GM10266 (cell line): ENCODE measurements around the gene CRADD.
A peak's percentile ranks its signal among the peaks of the same experiment; 100 is the strongest.

Source experiments
- DNase-seq: peaks from one replicate; pipeline ENCODE4 v3.0.0; 2012; ENCODE audit errors: extremely low spot score
- TF ChIP-seq, protein P1 (sequence below): IDR thresholded peaks from 2 replicates; pipeline ENCODE4 v1.5.1; 2012; ENCODE audit warnings: mild to moderate bottlenecking, low read depth; ENCODE audit not compliant: control insufficient read depth, insufficient read depth; ENCODE audit errors: missing control alignments

CRADD gene

DNA sequence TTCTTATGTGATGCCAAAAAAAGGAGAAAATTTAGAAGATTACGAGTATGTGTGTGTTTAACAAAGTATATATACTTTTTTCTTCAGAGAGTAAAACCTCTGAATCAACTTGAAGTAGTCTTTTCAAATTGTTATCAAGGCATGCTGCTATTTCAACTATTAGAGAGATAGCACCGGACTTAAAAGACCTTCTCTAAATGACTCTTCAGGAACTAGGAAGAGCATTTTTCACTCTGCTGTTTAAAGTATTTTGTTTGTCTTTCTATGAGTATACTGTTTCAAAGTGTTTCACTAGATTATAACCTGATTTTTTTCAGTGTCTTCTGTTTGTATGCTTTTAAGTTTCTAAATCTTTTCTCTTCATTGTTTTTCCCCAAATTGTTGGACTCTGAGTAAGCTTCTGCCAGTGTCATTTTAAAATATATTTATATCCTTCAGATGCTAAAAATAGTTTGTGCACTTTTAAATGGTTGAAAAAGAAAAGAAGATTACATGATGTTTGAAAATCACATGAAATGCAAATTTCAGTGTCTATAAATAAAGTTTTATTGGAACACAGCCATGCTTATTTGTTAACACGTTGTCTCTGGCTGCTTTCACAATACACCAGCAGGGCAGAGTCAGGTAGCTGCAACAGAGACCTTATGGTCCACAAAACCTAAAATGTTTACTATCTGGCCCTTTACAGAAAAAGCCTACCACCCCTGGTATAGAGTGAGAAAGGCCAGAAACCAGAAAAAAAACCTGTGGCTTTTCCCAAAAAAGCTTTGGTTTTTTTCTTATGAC is 21.3 kb downstream of the CRADD start:
- TF ChIP-seq, protein P1, sequence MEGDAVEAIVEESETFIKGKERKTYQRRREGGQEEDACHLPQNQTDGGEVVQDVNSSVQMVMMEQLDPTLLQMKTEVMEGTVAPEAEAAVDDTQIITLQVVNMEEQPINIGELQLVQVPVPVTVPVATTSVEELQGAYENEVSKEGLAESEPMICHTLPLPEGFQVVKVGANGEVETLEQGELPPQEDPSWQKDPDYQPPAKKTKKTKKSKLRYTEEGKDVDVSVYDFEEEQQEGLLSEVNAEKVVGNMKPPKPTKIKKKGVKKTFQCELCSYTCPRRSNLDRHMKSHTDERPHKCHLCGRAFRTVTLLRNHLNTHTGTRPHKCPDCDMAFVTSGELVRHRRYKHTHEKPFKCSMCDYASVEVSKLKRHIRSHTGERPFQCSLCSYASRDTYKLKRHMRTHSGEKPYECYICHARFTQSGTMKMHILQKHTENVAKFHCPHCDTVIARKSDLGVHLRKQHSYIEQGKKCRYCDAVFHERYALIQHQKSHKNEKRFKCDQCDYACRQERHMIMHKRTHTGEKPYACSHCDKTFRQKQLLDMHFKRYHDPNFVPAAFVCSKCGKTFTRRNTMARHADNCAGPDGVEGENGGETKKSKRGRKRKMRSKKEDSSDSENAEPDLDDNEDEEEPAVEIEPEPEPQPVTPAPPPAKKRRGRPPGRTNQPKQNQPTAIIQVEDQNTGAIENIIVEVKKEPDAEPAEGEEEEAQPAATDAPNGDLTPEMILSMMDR = no peak
- no peak for DNase-seq

DNA sequence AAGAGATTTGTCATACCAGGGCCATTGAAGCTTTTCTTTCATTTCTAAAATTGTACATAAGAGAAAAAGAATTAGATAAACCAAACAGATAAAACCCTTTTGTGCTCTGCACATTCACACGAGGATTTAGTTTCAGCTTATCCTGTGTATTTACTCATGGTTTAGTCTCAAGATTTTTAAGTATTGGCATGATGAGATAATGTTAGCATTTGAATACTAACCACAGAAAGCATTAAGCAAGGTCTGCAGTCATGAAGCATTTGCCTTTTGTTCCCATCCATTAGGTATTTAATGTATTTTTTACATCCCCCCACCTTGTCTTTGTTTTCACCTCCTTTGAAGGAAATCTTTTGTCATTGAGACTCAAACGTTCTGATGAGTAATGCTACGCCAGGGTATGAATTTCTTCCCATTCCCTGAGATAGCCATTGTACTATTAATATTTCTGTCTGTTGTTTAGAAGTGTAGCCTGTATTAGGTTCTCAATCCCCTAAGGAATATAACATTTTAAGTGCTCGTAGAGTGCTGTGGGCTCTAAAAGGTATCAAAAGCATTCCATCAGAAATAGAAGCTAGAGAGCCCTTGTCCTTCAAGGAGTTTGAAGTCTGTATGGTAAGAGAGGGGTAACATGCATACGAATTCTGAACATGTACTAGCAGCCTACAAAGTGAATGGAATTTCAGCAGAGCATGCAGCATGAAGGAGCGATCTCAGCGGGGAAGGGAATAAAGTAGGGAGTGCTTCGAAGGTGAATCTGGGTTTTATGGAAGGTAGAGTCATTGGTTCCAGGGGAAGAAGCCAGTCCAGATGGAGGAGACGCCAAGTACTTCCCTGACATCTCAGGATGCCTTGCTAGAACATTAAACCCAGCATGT is 22.3 kb downstream of the CRADD start:
- TF ChIP-seq, protein P1 = no peak
- no peak for DNase-seq

DNA sequence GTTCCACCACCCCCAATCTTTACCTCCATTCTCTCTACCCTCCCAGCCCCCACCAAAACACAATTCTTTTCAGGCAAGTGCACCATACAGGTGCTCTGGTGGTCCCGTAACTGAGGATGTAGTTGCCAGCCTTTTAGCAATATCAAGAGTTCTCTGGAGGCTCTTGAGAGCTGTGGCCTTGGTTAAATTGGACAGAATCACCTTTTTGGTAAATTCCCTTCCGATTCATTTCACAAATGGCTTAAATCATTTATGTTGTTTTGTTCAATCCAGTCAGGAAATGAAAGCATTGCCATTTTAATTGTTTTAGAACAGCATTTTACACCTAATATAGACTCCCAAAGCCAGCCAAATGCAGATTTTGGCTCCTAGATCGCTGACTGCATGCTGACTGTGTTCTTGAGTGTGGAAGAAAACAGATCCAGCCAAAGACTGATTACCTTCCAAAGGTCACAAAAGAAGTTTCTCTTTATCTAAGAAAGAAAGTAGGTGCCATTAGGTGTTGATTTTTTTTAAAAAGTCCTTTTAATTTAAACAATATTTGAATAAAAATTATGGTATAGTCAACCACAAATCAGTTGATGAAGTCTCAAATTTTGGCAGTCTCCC is 25.6 kb downstream of the CRADD start:
- DNase-seq = no peak
- TF ChIP-seq, protein P1 = no peak

DNA sequence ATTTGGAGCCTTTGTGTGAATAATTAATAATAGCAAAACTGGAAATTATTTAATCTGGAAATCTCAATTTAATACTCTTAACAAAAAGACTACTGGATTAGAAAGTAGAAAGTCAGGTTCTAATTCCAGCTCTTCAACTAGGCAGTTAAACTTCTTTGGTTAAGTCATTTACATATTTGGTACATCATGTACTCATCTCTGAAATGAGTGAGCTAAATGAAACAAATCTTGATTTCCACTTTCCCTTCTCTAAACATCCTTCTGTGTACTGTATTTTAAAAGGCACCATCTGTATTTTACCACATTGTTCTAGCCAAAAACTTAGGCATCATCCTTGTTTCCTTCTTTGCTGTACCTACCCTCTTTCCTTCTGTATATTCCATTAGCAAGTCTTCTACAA is 26.9 kb downstream of the CRADD start:
- TF ChIP-seq, protein P1 = no peak
- peak; percentile 21 for DNase-seq

DNA sequence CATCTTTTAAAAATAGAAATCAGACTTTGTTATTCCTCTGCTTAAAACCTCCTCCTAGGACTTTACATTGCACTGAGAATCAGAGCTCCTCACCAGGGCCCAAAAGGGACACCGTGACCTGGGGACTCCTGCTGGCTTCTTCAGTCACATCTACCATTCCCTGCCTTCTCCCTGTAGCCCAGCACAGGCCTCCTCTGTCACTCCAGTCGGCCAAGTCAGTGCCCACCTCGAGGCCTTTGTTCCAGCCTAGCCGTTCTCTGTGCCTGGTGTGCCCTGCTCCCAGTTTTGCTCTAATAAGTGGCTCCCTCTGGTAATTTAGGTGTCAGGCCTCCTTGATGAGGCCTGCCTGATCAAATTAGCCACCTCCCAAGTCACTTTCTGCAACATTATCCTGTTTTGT is 27.4 kb downstream of the CRADD start:
- no peak for DNase-seq
- TF ChIP-seq, protein P1 = no peak

DNA sequence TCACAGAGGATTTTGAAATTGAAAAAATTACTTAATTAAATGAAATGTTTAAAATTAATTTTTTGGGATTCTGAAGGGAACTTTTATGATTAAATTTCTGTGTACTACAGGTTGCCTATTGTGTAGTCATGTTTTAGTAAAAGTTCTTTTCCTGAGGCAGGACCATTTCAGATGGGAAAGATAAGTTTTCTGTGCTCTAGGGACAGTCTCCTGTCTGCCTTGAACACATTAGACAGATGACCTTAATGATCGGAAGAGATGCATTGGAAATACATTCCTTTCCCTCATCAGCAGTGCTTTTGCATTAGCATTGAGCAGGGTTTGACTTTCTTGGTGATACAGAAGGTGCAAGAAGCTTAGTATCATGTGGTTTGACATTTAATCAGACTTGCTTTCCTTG is 28.1 kb downstream of the CRADD start:
- no peak for DNase-seq
- TF ChIP-seq, protein P1 = no peak
